Gastroesophageal sphincter (tissue), 4 donors: ENCODE results near the gene PPP3CA. TPM values are rescaled to one million over a fixed set of nuclear protein-coding genes. Genes with fewer than 3 reads are reported as not detected.

Source experiments
- ATAC-seq: fragments of 150-250 bp; one replicate; pipeline ENCODE4 v1.9.1; 2016; ENCODE audit warnings: mild to moderate bottlenecking, moderate library complexity
- H3K27ac ChIP-seq, 4 donors: fragments of 200-600 bp; sonication (generic) in 3 of 4; 1 replicate in 3 of 4; 2 replicates in 1 of 4; pipeline ENCODE4 v1.5.1; 2016 to 2019
- H3K27me3 ChIP-seq: fragments of 200-600 bp; sonication (generic); one replicate; pipeline ENCODE4 v1.5.1; 2019
- H3K36me3 ChIP-seq, 2 donors: fragments of 200-600 bp; sonication (generic); one replicate each; pipeline ENCODE4 v1.5.1; 2019; ENCODE audit warnings: control low read depth in 1 of 2
- H3K4me1 ChIP-seq, 3 donors: fragments of 200-600 bp; sonication (generic); 1 replicate in 2 of 3; 2 replicates in 1 of 3; pipeline ENCODE4 v1.5.1; 2016 to 2019; ENCODE audit warnings: control low read depth in 2 of 3
- H3K4me3 ChIP-seq, 2 donors: fragments of 200-600 bp; sonication (generic); one replicate each; pipeline ENCODE4 v1.5.1; 2019; ENCODE audit warnings: mild to moderate bottlenecking in 1 of 2, moderate library complexity in 1 of 2
- H3K9me3 ChIP-seq, 3 donors: fragments of 200-600 bp; sonication (generic); one replicate each; pipeline ENCODE4 v1.5.1; 2017 to 2019; ENCODE audit warnings: control low read depth in 2 of 3
- EP300 ChIP-seq: sonication (generic); formaldehyde crosslinking; IDR thresholded peaks from one replicate; pipeline ENCODE4 v1.6.1; 2017; ENCODE audit warnings: antibody characterized with exemption, mild to moderate bottlenecking
- POLR2A ChIP-seq, 2 donors: fragments of 450-650 bp; IDR thresholded peaks; one replicate each; pipeline ENCODE4 v1.6.1; 2017; ENCODE audit warnings: antibody characterized with exemption in 2 of 2, mild to moderate bottlenecking in 2 of 2, moderate library complexity in 1 of 2
- POLR2AphosphoS5 ChIP-seq: sonication (generic); formaldehyde crosslinking; IDR thresholded peaks from one replicate; pipeline ENCODE4 v1.6.1; 2017; ENCODE audit warnings: antibody characterized with exemption
- WGBS, 2 donors: methylation state at CpG; one replicate each; pipeline ENCODE4 v1.1.5; 2018; ENCODE audit warnings: low coverage in 1 of 2; 5-methylcytosine and 5-hydroxymethylcytosine counted together
- total RNA-seq, 4 donors: library from RNA; depleted of rRNA; stranded (reverse); fragments of >200 nt; gene quantifications; one replicate each; pipeline ENCODE4 v1.1.0, GENCODE V29; 2016
- TF ChIP-seq, protein P1 (sequence below), 4 experiments: fragments of 200-600 bp in 2 of 4; fragments of 450-650 bp in 2 of 4; sonication (generic) in 1 of 4; IDR thresholded peaks; one replicate each; pipeline ENCODE4 v1.5.1; 2017 to 2019; ENCODE audit warnings: antibody characterized with exemption in 4 of 4, mild to moderate bottlenecking in 2 of 4, moderate library complexity in 2 of 4

Gene PPP3CA
- total RNA-seq, 4 donors from 2014 or later: 21.1 to 29.2 (median 24.8) TPM

DNA sequence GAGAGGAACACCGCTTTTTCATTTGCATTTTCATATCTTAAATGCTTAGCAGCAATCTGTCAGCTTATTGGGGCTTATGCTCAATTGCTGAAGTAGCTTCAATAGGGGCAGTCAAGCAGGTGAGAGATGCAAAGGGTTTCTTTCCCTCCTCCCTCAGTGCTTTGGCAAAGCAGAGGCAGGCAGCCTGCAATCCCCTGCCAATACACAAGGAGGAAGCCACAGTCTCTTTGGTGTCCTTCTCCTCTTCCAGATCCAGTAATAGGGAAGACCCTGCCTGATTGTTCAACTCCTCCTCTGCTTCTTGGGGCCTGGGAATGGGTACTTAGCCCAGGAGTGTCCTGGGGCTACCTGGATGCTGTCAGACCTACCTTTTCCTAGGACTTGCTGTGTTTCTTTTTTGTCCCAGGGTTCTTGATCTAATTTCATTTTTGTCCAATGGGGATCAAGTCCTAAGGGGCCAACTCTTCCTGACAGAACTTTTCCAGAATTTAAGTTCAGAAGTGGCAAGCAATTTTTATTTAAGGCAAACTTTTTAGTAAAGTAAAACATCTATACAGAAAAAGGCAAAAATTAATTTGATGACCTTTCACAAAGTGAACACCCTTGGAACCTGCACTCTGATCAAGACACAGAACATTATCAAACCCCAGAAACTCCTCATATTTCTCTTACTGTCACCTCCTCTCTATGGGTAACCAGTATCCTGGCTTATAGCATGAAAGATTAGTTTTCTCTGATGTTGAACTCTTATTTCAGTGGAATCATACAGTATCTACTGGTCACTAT is 260.3 kb downstream of the PPP3CA start:
- no peak for ATAC-seq
- Histone ChIP-seq H3K4me3 (no peak overlapping the region), H3K9me3 (no peaks in the 10 kb centered on the region), H3K27ac (no peak overlapping the region), H3K36me3 (peaks cover 0 to 10% of the 10 kb centered on the region in 2 donors), H3K4me1 (no peaks in the 10 kb centered on the region), H3K27me3 (no peaks in the 10 kb centered on the region)
- TF ChIP-seq EP300: no peak
- no peak for TF ChIP-seq POLR2AphosphoS5
- TF ChIP-seq, protein P1, sequence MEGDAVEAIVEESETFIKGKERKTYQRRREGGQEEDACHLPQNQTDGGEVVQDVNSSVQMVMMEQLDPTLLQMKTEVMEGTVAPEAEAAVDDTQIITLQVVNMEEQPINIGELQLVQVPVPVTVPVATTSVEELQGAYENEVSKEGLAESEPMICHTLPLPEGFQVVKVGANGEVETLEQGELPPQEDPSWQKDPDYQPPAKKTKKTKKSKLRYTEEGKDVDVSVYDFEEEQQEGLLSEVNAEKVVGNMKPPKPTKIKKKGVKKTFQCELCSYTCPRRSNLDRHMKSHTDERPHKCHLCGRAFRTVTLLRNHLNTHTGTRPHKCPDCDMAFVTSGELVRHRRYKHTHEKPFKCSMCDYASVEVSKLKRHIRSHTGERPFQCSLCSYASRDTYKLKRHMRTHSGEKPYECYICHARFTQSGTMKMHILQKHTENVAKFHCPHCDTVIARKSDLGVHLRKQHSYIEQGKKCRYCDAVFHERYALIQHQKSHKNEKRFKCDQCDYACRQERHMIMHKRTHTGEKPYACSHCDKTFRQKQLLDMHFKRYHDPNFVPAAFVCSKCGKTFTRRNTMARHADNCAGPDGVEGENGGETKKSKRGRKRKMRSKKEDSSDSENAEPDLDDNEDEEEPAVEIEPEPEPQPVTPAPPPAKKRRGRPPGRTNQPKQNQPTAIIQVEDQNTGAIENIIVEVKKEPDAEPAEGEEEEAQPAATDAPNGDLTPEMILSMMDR (IDR thresholded peaks at IDR 0.05): no peak
- no peak for TF ChIP-seq POLR2A (IDR thresholded peaks at IDR 0.05)
- WGBS, 2 donors: 89 to 100% methylated on average over 1 of the region's 1 CpG

DNA sequence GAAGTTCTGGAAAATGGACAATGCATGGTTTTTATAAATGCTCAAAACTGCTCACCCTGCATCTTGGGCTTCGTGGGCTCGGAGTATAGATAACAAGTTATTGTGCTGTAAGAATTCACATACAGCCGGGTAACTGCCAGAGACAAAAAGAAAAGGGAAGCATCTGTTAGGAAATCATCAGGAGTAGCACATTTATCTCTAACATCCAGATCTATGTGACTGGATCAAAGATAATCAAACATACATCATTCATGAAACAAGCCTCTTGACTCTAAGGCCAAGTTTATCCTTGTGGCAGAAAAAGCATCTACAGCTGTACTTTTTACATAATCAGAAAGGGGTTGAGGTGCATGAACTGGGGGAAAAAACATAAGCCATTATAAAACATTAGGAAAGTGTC is 264.2 kb downstream of the PPP3CA start:
- TF ChIP-seq POLR2A (IDR thresholded peaks at IDR 0.05) (no peak), EP300 (no peak), POLR2AphosphoS5 (no peak)
- TF ChIP-seq, protein P1 (IDR thresholded peaks at IDR 0.05): no peak
- Histone ChIP-seq H3K36me3 (peaks cover 0 to 21% of the 10 kb centered on the region in 2 donors), H3K4me3 (no peak overlapping the region), H3K9me3 (no peaks in the 10 kb centered on the region), H3K27ac (no peak overlapping the region), H3K4me1 (peaks cover 0 to 2% (median 0%) of the 10 kb centered on the region in 3 donors), H3K27me3 (no peaks in the 10 kb centered on the region)
- no peak for ATAC-seq
- WGBS, 2 donors: 81 to 82% methylated on average over 3 of the region's 3 CpGs

DNA sequence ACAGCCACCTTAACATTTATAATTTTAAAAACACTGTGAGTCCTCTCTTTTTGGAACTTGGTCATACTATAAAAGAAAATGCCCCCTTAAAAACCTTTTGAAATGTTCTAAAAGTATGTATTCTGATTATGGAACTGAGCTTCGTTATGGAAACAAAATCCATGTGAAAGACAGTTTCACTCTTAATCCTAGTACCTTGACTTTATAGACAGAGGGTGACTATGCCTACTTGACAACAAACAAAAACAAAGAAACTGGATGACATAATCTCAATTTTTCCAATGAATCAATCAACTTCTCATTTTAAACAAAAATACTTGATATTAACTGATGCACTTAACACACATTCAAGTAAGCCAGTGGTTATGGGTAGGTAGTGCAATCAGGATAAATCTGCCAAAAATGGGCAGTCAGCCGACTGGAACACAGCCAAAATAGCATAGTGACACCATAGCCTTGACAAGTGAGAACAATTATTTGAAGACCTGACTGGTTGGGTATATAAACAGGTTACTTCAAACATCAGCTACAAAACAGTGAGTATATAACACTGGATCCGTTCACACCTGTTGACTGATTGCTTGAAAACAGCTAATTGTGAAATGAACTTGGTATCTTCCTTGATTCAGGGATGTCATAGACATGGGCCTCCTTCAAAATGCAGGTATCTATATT is 265.5 kb downstream of the PPP3CA start:
- WGBS, 2 donors: 63 to 83% methylated on average over 3 of the region's 3 CpGs
- no peak for ATAC-seq
- TF ChIP-seq POLR2AphosphoS5 (no peak), POLR2A (IDR thresholded peaks at IDR 0.05) (no peak), EP300 (no peak)
- TF ChIP-seq, protein P1 (IDR thresholded peaks at IDR 0.05): no peak
- no peak overlapping the region for H3K27ac ChIP-seq
- H3K4me3 ChIP-seq: no peak overlapping the region
- H3K27me3 ChIP-seq: no peaks in the 10 kb centered on the region
- no peaks in the 10 kb centered on the region for H3K9me3 ChIP-seq
- peaks cover 0 to 21% of the 10 kb centered on the region in 2 donors for H3K36me3 ChIP-seq
- H3K4me1 ChIP-seq: peaks cover 0 to 10% (median 0%) of the 10 kb centered on the region in 3 donors

DNA sequence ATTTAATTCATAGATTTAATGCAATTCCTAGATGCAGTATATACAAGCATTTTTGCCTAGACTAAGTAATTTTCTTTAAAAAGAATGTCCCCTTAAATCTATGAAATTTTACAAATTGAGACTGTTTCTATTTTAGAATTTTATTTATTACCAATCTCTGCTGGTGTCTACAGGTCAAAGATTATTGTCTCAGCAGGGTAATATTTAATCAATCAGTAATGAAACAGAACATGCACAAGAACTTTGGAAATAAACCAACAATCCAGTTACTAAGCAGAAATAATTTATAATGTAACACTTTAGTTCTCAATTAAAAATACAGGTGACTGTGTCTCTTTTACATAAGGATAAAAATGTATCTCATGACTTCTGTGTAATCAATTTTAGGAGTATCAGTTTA is 266.2 kb downstream of the PPP3CA start:
- no peak overlapping the region for H3K4me3 ChIP-seq
- peaks cover 0 to 10% (median 0%) of the 10 kb centered on the region in 3 donors for H3K4me1 ChIP-seq
- H3K9me3 ChIP-seq: no peaks in the 10 kb centered on the region
- ATAC-seq: no peak
- no peak overlapping the region for H3K27ac ChIP-seq
- no peaks in the 10 kb centered on the region for H3K27me3 ChIP-seq
- no peak for TF ChIP-seq EP300
- no peak for TF ChIP-seq POLR2AphosphoS5
- TF ChIP-seq, protein P1 (IDR thresholded peaks at IDR 0.05): no peak
- TF ChIP-seq POLR2A (IDR thresholded peaks at IDR 0.05): no peak
- peaks cover 0 to 24% of the 10 kb centered on the region in 2 donors for H3K36me3 ChIP-seq
